ENCODE results near the gene MED27. TPM values are rescaled to one million over a fixed set of nuclear protein-coding genes. Genes with fewer than 3 reads are reported as not detected.

MED27 gene
- total and polyA plus RNA-seq, 2 experiments from 2014 or later, result 17.2 to 32.1 TPM

GRCh38 chr9:131980267-131981016, 99.2 kb downstream of the MED27 start:
- WGBS (ENCODE audit: low lambda C conversion rate, missing lambda C conversion rate), result 47% methylated on average over 8 of the region's 8 CpGs
- H4K20me1 ChIP-seq (ENCODE audit: insufficient read depth, poor library complexity, severe bottlenecking), result no peaks in the 10 kb centered on the region

GRCh38 chr9:131977109-131977838, 102.4 kb downstream of the MED27 start:
- Histone ChIP-seq H3K4me2 (no peak overlapping the region), H3K9me3 (ENCODE audit: low read depth) (no peaks in the 10 kb centered on the region), H3K27ac (no peak overlapping the region), H2AFZ (no peak overlapping the region), H3K79me2 (peaks cover 2% of the 10 kb centered on the region), H3K9me2 (replicated peaks; ENCODE audit: insufficient read depth) (no peaks in the 10 kb centered on the region), H3K4me1 (ENCODE audit: insufficient read depth) (peaks cover 13% of the 10 kb centered on the region), H4K20me1 (ENCODE audit: insufficient read depth, poor library complexity, severe bottlenecking) (no peaks in the 10 kb centered on the region), H3K4me3 (no peak overlapping the region), H3K36me3 (replicated peaks; ENCODE audit: insufficient read depth, low read depth) (no peaks in the 10 kb centered on the region), H3K27me3 (no peaks in the 10 kb centered on the region)
- 85% methylated on average over 10 of the region's 10 CpGs for WGBS (ENCODE audit: low lambda C conversion rate, missing lambda C conversion rate)
- no peak for TF ChIP-seq EZH2phosphoT487 (IDR thresholded peaks at IDR 0.05; ENCODE audit: low read depth, severe bottlenecking, unreplicated experiment)
- TF ChIP-seq CTCF (IDR thresholded peaks at IDR 0.05; ENCODE audit: poor library complexity), result no peak
- TF ChIP-seq EZH2 (IDR thresholded peaks at IDR 0.05; ENCODE audit: borderline replicate concordance), result no peak
- no peak for DNase-seq (ENCODE audit: low spot score)

More at GRCh38 chr9:131980267-131981016, 99.2 kb downstream of the MED27 start:
- peak overlapping the region; percentile 5 for H3K4me2 ChIP-seq
- H3K27ac ChIP-seq, result no peak overlapping the region
- no peaks in the 10 kb centered on the region for H3K36me3 ChIP-seq (replicated peaks; ENCODE audit: insufficient read depth, low read depth)
- DNase-seq (ENCODE audit: low spot score), result no peak
- no peaks in the 10 kb centered on the region for H3K79me2 ChIP-seq
- H3K9me3 ChIP-seq (ENCODE audit: low read depth), result no peaks in the 10 kb centered on the region
- peaks cover 13% of the 10 kb centered on the region for H3K4me1 ChIP-seq (ENCODE audit: insufficient read depth)
- H3K4me3 ChIP-seq, result no peak overlapping the region
- no peaks in the 10 kb centered on the region for H3K27me3 ChIP-seq
- no peaks in the 10 kb centered on the region for H3K9me2 ChIP-seq (replicated peaks; ENCODE audit: insufficient read depth)
- H2AFZ ChIP-seq, result no peak overlapping the region
- TF ChIP-seq EZH2phosphoT487 (IDR thresholded peaks at IDR 0.05; ENCODE audit: low read depth, severe bottlenecking, unreplicated experiment), result no peak
- TF ChIP-seq EZH2 (IDR thresholded peaks at IDR 0.05; ENCODE audit: borderline replicate concordance), result no peak
- TF ChIP-seq CTCF (IDR thresholded peaks at IDR 0.05; ENCODE audit: poor library complexity), result no peak

GRCh38 chr9:131976157-131977108, 103.2 kb downstream of the MED27 start:
- Histone ChIP-seq H3K27ac (no peak overlapping the region), H4K20me1 (ENCODE audit: insufficient read depth, poor library complexity, severe bottlenecking) (no peaks in the 10 kb centered on the region), H3K9me2 (replicated peaks; ENCODE audit: insufficient read depth) (no peaks in the 10 kb centered on the region), H3K4me2 (peak overlapping the region; percentile 24), H3K79me2 (peaks cover 2% of the 10 kb centered on the region), H3K36me3 (replicated peaks; ENCODE audit: insufficient read depth, low read depth) (no peaks in the 10 kb centered on the region), H3K4me3 (no peak overlapping the region), H2AFZ (no peak overlapping the region), H3K4me1 (ENCODE audit: insufficient read depth) (peaks cover 13% of the 10 kb centered on the region), H3K9me3 (ENCODE audit: low read depth) (no peaks in the 10 kb centered on the region), H3K27me3 (no peaks in the 10 kb centered on the region)
- 59% methylated on average over 5 of the region's 5 CpGs for WGBS (ENCODE audit: low lambda C conversion rate, missing lambda C conversion rate)
- no peak for DNase-seq (ENCODE audit: low spot score)
- TF ChIP-seq CTCF (IDR thresholded peaks at IDR 0.05; ENCODE audit: poor library complexity) (no peak), EZH2phosphoT487 (IDR thresholded peaks at IDR 0.05; ENCODE audit: low read depth, severe bottlenecking, unreplicated experiment) (no peak), EZH2 (IDR thresholded peaks at IDR 0.05; ENCODE audit: borderline replicate concordance) (no peak)

Data from hepatocyte (in vitro differentiated cells).